Nephron progenitor cell (in vitro differentiated cells): ENCODE results near the gene CRADD.
A peak's percentile ranks its signal among the peaks of the same experiment; 100 is the strongest.

Experiments
- DNase-seq: peaks from one replicate; pipeline ENCODE4 v3.0.0; 2021
- H3K27ac Mint-ChIP-seq: 2 replicates; pipeline ENCODE4 v1.8.0; 2021; ENCODE audit warnings: mild to moderate bottlenecking, moderate library complexity, mixed read lengths
- H3K27me3 Mint-ChIP-seq: 2 replicates; pipeline ENCODE4 v1.8.0; 2021; ENCODE audit warnings: mild to moderate bottlenecking, low read depth, mixed read lengths; ENCODE audit not compliant: poor library complexity
- H3K36me3 Mint-ChIP-seq: 2 replicates; pipeline ENCODE4 v1.8.0; 2021; ENCODE audit warnings: low read depth, mixed read lengths
- H3K4me1 Mint-ChIP-seq: 2 replicates; pipeline ENCODE4 v1.8.0; 2021; ENCODE audit warnings: mixed read lengths
- H3K4me3 Mint-ChIP-seq: 2 replicates; pipeline ENCODE4 v1.8.0; 2021; ENCODE audit warnings: mild to moderate bottlenecking, moderate library complexity, mixed read lengths
- H3K9me3 Mint-ChIP-seq: 2 replicates; pipeline ENCODE4 v1.8.0; 2021; ENCODE audit warnings: mild to moderate bottlenecking, moderate library complexity, mixed read lengths
- CTCF ChIP-seq: fragments of 200-600 bp; sonication (generic); IDR thresholded peaks from 2 replicates; pipeline ENCODE4 v1.5.0; 2021; ENCODE audit warnings: antibody characterized with exemption

The CRADD gene

GRCh38 chr12:93823616-93824391 is 146.6 kb downstream of the CRADD start:
- peaks cover 4% of the 10 kb centered on the region for H3K27me3 Mint-ChIP-seq
- no peak overlapping the region for H3K4me3 Mint-ChIP-seq
- DNase-seq: no peak
- no peak for TF ChIP-seq CTCF
- H3K4me1 Mint-ChIP-seq: peaks cover 28% of the 10 kb centered on the region
- no peak overlapping the region for H3K27ac Mint-ChIP-seq
- H3K36me3 Mint-ChIP-seq: no peaks in the 10 kb centered on the region
- H3K9me3 Mint-ChIP-seq: no peaks in the 10 kb centered on the region

GRCh38 chr12:93824514-93825500 is 147.6 kb downstream of the CRADD start:
- peaks cover 1% of the 10 kb centered on the region for H3K27me3 Mint-ChIP-seq
- H3K36me3 Mint-ChIP-seq: no peaks in the 10 kb centered on the region
- TF ChIP-seq CTCF: no peak
- DNase-seq: peak; percentile 50
- H3K4me1 Mint-ChIP-seq: peaks cover 31% of the 10 kb centered on the region
- H3K27ac Mint-ChIP-seq: no peak overlapping the region
- no peak overlapping the region for H3K4me3 Mint-ChIP-seq
- H3K9me3 Mint-ChIP-seq: no peaks in the 10 kb centered on the region

- no peak for DNase-seq
- H3K36me3 Mint-ChIP-seq: no peaks in the 10 kb centered on the region
- no peaks in the 10 kb centered on the region for H3K27me3 Mint-ChIP-seq
- H3K4me1 Mint-ChIP-seq: peaks cover 30% of the 10 kb centered on the region
- H3K4me3 Mint-ChIP-seq: no peak overlapping the region
- H3K27ac Mint-ChIP-seq: no peak overlapping the region
- no peaks in the 10 kb centered on the region for H3K9me3 Mint-ChIP-seq
- TF ChIP-seq CTCF: no peak
Observed at GRCh38 chr12:93825501-93825888, 148.3 kb downstream of the CRADD start.

- H3K27me3 Mint-ChIP-seq: no peaks in the 10 kb centered on the region
- H3K9me3 Mint-ChIP-seq: no peaks in the 10 kb centered on the region
- no peak for DNase-seq
- no peak for TF ChIP-seq CTCF
- H3K4me1 Mint-ChIP-seq: peaks cover 25% of the 10 kb centered on the region
- no peak overlapping the region for H3K4me3 Mint-ChIP-seq
- no peaks in the 10 kb centered on the region for H3K36me3 Mint-ChIP-seq
- no peak overlapping the region for H3K27ac Mint-ChIP-seq
Observed at GRCh38 chr12:93825931-93826555, 148.9 kb downstream of the CRADD start.

- no peak for DNase-seq
- no peaks in the 10 kb centered on the region for H3K36me3 Mint-ChIP-seq
- H3K27ac Mint-ChIP-seq: no peak overlapping the region
- H3K4me1 Mint-ChIP-seq: peaks cover 22% of the 10 kb centered on the region
- TF ChIP-seq CTCF: no peak
- no peaks in the 10 kb centered on the region for H3K9me3 Mint-ChIP-seq
- no peak overlapping the region for H3K4me3 Mint-ChIP-seq
- H3K27me3 Mint-ChIP-seq: no peaks in the 10 kb centered on the region
Observed at GRCh38 chr12:93827179-93827578, 150.0 kb downstream of the CRADD start.
